ENCODE data around the gene KAT2A. TPM values are rescaled to one million over a fixed set of nuclear protein-coding genes. Genes with fewer than 3 reads are reported as not detected.

Gene KAT2A
- total and polyA plus RNA-seq, 4 donors, result 18.8 to 56.8 (median 32.7) TPM

- ATAC-seq (ENCODE audit: insufficient read depth, low FRiP score), result no peak
- TF ChIP-seq CTCF (IDR thresholded peaks at IDR 0.05; ENCODE audit: control extremely low read depth, extremely low read depth), result no peak
- H3K9ac ChIP-seq (ENCODE audit: insufficient read depth in 1 of 2, low read length in 2 of 2), result no peak overlapping the region
- H3K27me3 ChIP-seq (ENCODE audit: control insufficient read depth in 3 of 3, insufficient read depth in 3 of 3, low read length in 2 of 3), result no peaks in the 10 kb centered on the region
- peaks cover 12 to 52% (median 35%) of the 10 kb centered on the region in 5 donors for H3K4me1 ChIP-seq (ENCODE audit: control insufficient read depth in 5 of 5, insufficient read depth in 5 of 5, low read length in 5 of 5)
- H3K4me3 ChIP-seq, result no peak overlapping the region
- peak overlapping the region in 1 of 2 donors; percentile 85 for H3K27ac ChIP-seq (ENCODE audit: low read depth in 1 of 2, low read length in 1 of 2)
- 31 to 33% methylated on average over 4 of the region's 4 CpGs for WGBS, 2 donors
- DNase-seq, result no peak
- H3K9me3 ChIP-seq (ENCODE audit: control insufficient read depth in 4 of 4, insufficient read depth in 3 of 4, low read length in 3 of 4), result no peaks in the 10 kb centered on the region
- H3K36me3 ChIP-seq (ENCODE audit: control insufficient read depth in 4 of 4, insufficient read depth in 4 of 4, low read length in 4 of 4), result peaks cover 0 to 18% (median 14%) of the 10 kb centered on the region in 4 donors
Observed at GRCh38 chr17:42133461-42134041, 12.4 kb upstream of the KAT2A start.

GRCh38 chr17:42132941-42133340 is 11.8 kb upstream of the KAT2A start:
- peaks cover 7 to 50% (median 29%) of the 10 kb centered on the region in 5 donors for H3K4me1 ChIP-seq (ENCODE audit: control insufficient read depth in 5 of 5, insufficient read depth in 5 of 5, low read length in 5 of 5)
- peaks cover 0 to 24% (median 18%) of the 10 kb centered on the region in 4 donors for H3K36me3 ChIP-seq (ENCODE audit: control insufficient read depth in 4 of 4, insufficient read depth in 4 of 4, low read length in 4 of 4)
- ATAC-seq (ENCODE audit: insufficient read depth, low FRiP score), result peak; percentile 44
- TF ChIP-seq CTCF (IDR thresholded peaks at IDR 0.05; ENCODE audit: control extremely low read depth, extremely low read depth), result no peak
- H3K9me3 ChIP-seq (ENCODE audit: control insufficient read depth in 4 of 4, insufficient read depth in 3 of 4, low read length in 3 of 4), result no peaks in the 10 kb centered on the region
- DNase-seq, result peak; percentile 49 to 77 (median 60)
- WGBS, 2 donors, result 18 to 22% methylated on average over 3 of the region's 3 CpGs
- no peak overlapping the region for H3K4me3 ChIP-seq
- H3K9ac ChIP-seq (ENCODE audit: insufficient read depth in 1 of 2, low read length in 2 of 2), result no peak overlapping the region
- no peaks in the 10 kb centered on the region for H3K27me3 ChIP-seq (ENCODE audit: control insufficient read depth in 3 of 3, insufficient read depth in 3 of 3, low read length in 2 of 3)
- peak overlapping the region; percentile 62 to 85 for H3K27ac ChIP-seq (ENCODE audit: low read depth in 1 of 2, low read length in 1 of 2)

GRCh38 chr17:42131981-42132432 is 10.8 kb upstream of the KAT2A start:
- ATAC-seq (ENCODE audit: insufficient read depth, low FRiP score) (no peak), DNase-seq (no peak)
- Histone ChIP-seq H3K4me1 (ENCODE audit: control insufficient read depth in 5 of 5, insufficient read depth in 5 of 5, low read length in 5 of 5) (peaks cover 7 to 49% (median 29%) of the 10 kb centered on the region in 5 donors), H3K27me3 (ENCODE audit: control insufficient read depth in 3 of 3, insufficient read depth in 3 of 3, low read length in 2 of 3) (no peaks in the 10 kb centered on the region), H3K9ac (ENCODE audit: insufficient read depth in 1 of 2, low read length in 2 of 2) (no peak overlapping the region), H3K9me3 (ENCODE audit: control insufficient read depth in 4 of 4, insufficient read depth in 3 of 4, low read length in 3 of 4) (no peaks in the 10 kb centered on the region), H3K27ac (ENCODE audit: low read depth in 1 of 2, low read length in 1 of 2) (peak overlapping the region; percentile 52 to 77), H3K4me3 (no peak overlapping the region), H3K36me3 (ENCODE audit: control insufficient read depth in 4 of 4, insufficient read depth in 4 of 4, low read length in 4 of 4) (peaks cover 0 to 28% (median 25%) of the 10 kb centered on the region in 4 donors)
- 13 to 40% methylated on average over 4 of the region's 4 CpGs for WGBS, 2 donors
- TF ChIP-seq CTCF (IDR thresholded peaks at IDR 0.05; ENCODE audit: control extremely low read depth, extremely low read depth), result no peak

Measured in lung (tissue), 12 donors.